GM12873 (cell line): ENCODE results near the gene CMIP.

Experiments used
- TF ChIP-seq, protein P1 (sequence below): IDR thresholded peaks from 2 replicates; pipeline ENCODE4 v1.5.1; 2012; ENCODE audit warnings: low read depth, mild to moderate bottlenecking, moderate library complexity, low read length, control low read depth; ENCODE audit not compliant: insufficient read depth; ENCODE audit errors: missing control alignments

The CMIP gene

DNA sequence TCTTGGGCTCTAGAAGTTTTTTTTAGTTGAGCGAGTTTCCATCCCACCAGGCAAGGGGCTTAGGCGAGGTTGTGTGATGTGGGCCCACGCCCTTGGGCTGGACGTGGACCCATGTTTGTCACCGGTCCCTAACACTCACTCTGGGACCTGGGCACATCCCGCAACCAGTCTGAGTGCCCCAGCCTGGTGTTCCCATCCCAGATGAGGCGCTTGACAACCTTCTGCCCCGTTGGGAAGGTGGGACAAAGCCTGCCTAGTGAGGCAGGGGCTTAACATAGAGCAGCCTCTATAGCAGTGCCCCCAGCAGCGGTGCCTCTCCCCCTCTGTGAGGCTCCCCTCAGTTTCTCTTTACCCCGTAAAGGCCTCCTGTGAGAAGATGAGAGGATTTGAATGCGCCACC, 22.5 kb downstream of the CMIP start:
- TF ChIP-seq, protein P1, sequence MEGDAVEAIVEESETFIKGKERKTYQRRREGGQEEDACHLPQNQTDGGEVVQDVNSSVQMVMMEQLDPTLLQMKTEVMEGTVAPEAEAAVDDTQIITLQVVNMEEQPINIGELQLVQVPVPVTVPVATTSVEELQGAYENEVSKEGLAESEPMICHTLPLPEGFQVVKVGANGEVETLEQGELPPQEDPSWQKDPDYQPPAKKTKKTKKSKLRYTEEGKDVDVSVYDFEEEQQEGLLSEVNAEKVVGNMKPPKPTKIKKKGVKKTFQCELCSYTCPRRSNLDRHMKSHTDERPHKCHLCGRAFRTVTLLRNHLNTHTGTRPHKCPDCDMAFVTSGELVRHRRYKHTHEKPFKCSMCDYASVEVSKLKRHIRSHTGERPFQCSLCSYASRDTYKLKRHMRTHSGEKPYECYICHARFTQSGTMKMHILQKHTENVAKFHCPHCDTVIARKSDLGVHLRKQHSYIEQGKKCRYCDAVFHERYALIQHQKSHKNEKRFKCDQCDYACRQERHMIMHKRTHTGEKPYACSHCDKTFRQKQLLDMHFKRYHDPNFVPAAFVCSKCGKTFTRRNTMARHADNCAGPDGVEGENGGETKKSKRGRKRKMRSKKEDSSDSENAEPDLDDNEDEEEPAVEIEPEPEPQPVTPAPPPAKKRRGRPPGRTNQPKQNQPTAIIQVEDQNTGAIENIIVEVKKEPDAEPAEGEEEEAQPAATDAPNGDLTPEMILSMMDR: no peak

DNA sequence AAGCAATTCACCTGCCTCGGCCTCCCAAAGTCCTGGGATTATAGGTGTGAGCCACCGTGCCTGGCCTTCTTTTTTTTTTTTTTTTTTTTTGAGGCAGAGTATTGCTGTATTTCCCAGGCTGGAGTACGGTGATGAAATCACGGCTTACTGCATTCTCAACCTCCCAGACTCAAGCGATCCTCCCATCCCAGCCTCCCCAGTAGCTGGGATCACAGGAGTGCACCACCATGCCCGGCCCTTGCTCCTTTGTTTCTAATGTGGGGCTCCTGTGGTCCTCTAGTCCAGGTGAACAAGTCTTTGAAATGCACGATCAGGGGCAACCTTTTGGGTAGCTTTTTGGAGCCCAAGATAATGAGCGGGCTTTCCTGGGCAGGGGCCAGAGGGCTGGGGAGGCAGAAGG, 23.2 kb downstream of the CMIP start:
- TF ChIP-seq, protein P1: no peak

GRCh38 chr16:81468269-81468902, 23.8 kb downstream of the CMIP start:
- TF ChIP-seq, protein P1: no peak

DNA sequence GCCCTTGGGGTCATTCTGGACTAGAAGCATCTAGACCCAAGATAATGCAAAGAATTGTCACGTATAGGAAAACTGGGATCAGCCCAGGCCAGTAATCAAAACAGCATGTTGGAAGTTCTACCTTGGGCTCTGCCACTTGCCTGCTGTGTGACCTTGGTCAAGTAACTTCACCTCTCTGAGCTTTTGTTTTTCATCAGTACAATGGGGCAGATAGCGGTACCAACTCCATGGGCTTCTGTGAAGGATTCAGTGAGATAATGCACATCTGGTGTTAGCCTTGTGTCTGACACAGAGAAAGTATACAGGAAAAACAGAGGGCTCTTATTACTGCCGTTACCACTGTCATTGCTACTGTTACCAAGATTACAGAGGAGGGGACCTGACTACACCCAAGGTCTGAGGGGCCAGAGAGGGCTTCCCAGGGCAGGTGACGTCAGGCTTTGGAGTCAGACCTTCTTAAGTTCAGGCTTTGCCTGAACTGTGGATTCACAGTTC, 24.6 kb downstream of the CMIP start:
- TF ChIP-seq, protein P1: no peak

DNA sequence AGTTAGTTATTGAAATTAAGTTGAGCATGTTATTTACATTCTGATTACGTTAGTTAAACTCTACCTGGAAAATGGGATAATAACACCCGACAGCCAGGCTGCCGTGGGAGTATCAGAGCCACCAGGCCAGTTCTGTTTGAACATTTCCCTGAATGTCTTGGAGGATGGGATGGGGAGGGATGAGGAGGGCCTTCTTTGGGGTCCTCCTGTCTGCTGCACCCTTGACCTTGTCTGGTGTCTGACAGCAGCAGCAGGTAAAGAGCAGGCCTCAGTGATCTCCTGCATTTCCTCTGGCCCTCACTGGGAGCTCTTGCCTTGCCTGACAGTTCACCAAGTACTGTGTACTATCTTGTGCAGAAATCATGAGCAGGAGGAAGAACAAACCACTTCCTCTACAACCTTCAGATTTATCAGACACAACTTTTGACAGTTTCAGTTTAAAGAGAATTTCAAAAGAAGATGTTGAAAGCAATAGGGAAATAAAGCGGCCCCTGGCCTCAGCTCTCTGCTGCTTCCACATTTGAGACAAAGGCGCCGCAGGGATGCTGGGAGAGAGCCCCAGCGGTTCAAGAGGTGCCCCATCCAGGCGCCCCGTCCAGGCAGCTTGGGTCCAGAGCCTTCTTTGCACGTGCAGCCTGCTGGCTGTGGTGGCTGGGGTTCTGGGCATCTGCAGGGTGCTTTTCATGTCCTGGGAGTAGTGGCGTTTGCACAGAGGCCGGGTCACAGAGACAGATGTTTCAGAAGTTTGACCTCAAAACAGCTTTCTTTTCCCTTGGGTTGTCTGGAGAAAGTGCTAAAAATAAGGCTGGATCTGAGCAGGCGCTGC, 25.3 kb downstream of the CMIP start:
- TF ChIP-seq, protein P1: peak; percentile 10

- TF ChIP-seq, protein P1: no peak
Measured at GRCh38 chr16:81470796-81471636, 26.4 kb downstream of the CMIP start.

GRCh38 chr16:81471882-81472281, 27.3 kb downstream of the CMIP start:
- TF ChIP-seq, protein P1: no peak
